H9 (cell line): ENCODE measurements around the gene KIF13A. TPM values are rescaled to one million over a fixed set of nuclear protein-coding genes. Genes with fewer than 3 reads are reported as not detected.
A peak's percentile ranks its signal among the peaks of the same experiment; 100 is the strongest.

Experiments
- DNase-seq: peaks from one replicate; pipeline ENCODE4 v3.0.0-alpha.2; 2017
- H2AFZ ChIP-seq: one replicate; pipeline ENCODE4 v1.6.1; 2013; ENCODE audit warnings: mild to moderate bottlenecking, low read length, control low read depth, moderate library complexity
- H2AK5ac ChIP-seq: 2 replicates; pipeline ENCODE4 v1.6.1; 2013; ENCODE audit warnings: low read length, control low read depth, mixed read lengths; ENCODE audit not compliant: insufficient read length
- H2BK120ac ChIP-seq: one replicate; pipeline ENCODE4 v1.6.1; 2013; ENCODE audit warnings: low read depth, mild to moderate bottlenecking, low read length, control low read depth, inconsistent platforms; ENCODE audit not compliant: poor library complexity, severe bottlenecking
- H2BK12ac ChIP-seq: 2 replicates; pipeline ENCODE4 v1.6.1; 2013; ENCODE audit warnings: low read length, control low read depth, mixed read lengths, low read depth; ENCODE audit not compliant: insufficient read length
- H2BK15ac ChIP-seq: 2 replicates; pipeline ENCODE4 v1.6.1; 2013; ENCODE audit warnings: low read depth, low read length, control low read depth
- H2BK20ac ChIP-seq: one replicate; pipeline ENCODE4 v1.6.1; 2013; ENCODE audit warnings: low read depth, mild to moderate bottlenecking, low read length, control low read depth, inconsistent platforms; ENCODE audit not compliant: poor library complexity, severe bottlenecking
- H2BK5ac ChIP-seq: 2 replicates; pipeline ENCODE4 v1.6.1; 2013; ENCODE audit warnings: low read length, control low read depth, mixed read lengths; ENCODE audit not compliant: insufficient read length
- H3K14ac ChIP-seq: 2 replicates; pipeline ENCODE4 v1.6.1; 2013; ENCODE audit warnings: low read length, control low read depth; ENCODE audit not compliant: insufficient read depth
- H3K18ac ChIP-seq: 2 replicates; pipeline ENCODE4 v1.6.1; 2013; ENCODE audit warnings: low read depth, mild to moderate bottlenecking, mixed read lengths, low read length, control low read depth; ENCODE audit not compliant: insufficient read length
- H3K23ac ChIP-seq: 2 replicates; pipeline ENCODE4 v1.6.1; 2013; ENCODE audit warnings: low read length, control low read depth, mixed read lengths, low read depth; ENCODE audit not compliant: insufficient read length
- H3K23me2 ChIP-seq: 2 replicates; pipeline ENCODE4 v1.6.1; 2013; ENCODE audit warnings: low read depth, mild to moderate bottlenecking, mixed read lengths, low read length, control low read depth; ENCODE audit not compliant: insufficient read length, poor library complexity, severe bottlenecking
- H3K27ac ChIP-seq: 2 replicates; pipeline ENCODE4 v1.5.1; 2013; ENCODE audit warnings: low read length, control low read depth, mixed read lengths, low read depth; ENCODE audit not compliant: insufficient read length
- H3K27me3 ChIP-seq: 2 replicates; pipeline ENCODE4 v1.6.1; 2013; ENCODE audit warnings: low read length, control low read depth, inconsistent platforms; ENCODE audit not compliant: insufficient read depth
- H3K4ac ChIP-seq: 2 replicates; pipeline ENCODE4 v1.6.1; 2013; ENCODE audit warnings: low read depth, mild to moderate bottlenecking, control low read depth, inconsistent platforms, low read length, moderate library complexity
- H3K4me1 ChIP-seq: 2 replicates; pipeline ENCODE4 v1.6.1; 2013; ENCODE audit warnings: low read length, control low read depth, inconsistent platforms; ENCODE audit not compliant: insufficient read depth
- H3K4me2 ChIP-seq: 2 replicates; pipeline ENCODE4 v1.6.1; 2013; ENCODE audit warnings: low read length, control low read depth, mixed read lengths; ENCODE audit not compliant: insufficient read length, insufficient read depth
- H3K56ac ChIP-seq: 2 replicates; pipeline ENCODE4 v1.6.1; 2013; ENCODE audit warnings: low read depth, mild to moderate bottlenecking, mixed read lengths, low read length, control low read depth; ENCODE audit not compliant: insufficient read length
- H3K79me1 ChIP-seq: 2 replicates; pipeline ENCODE4 v1.6.1; 2013; ENCODE audit warnings: low read depth, mild to moderate bottlenecking, moderate library complexity, low read length, control low read depth, inconsistent platforms; ENCODE audit not compliant: insufficient read depth, poor library complexity, severe bottlenecking
- H3K79me2 ChIP-seq: 2 replicates; pipeline ENCODE4 v1.6.1; 2013; ENCODE audit warnings: low read length, control low read depth, inconsistent platforms; ENCODE audit not compliant: insufficient read depth
- H3K9ac ChIP-seq: 2 replicates; pipeline ENCODE4 v1.6.1; 2013; ENCODE audit warnings: low read length, control low read depth, mixed read lengths; ENCODE audit not compliant: insufficient read length; ENCODE audit errors: extremely low read depth
- H3K9me3 ChIP-seq: one replicate; pipeline ENCODE4 v1.6.1; 2013; ENCODE audit warnings: low read depth, low read length, inconsistent platforms; ENCODE audit not compliant: control insufficient read depth
- H3T11ph ChIP-seq: one replicate; pipeline ENCODE4 v1.6.1; 2013; ENCODE audit warnings: mild to moderate bottlenecking, low read length, control low read depth, inconsistent platforms
- H4K20me1 ChIP-seq: one replicate; pipeline ENCODE4 v1.6.1; 2013; ENCODE audit not compliant: control insufficient read depth, insufficient read length, insufficient read depth
- H4K5ac ChIP-seq: 2 replicates; pipeline ENCODE4 v1.6.1; 2013; ENCODE audit warnings: low read depth, mild to moderate bottlenecking, mixed read lengths, low read length, control low read depth; ENCODE audit not compliant: insufficient read length
- H4K8ac ChIP-seq: replicated peaks from 2 replicates; pipeline ENCODE4 v1.6.1; 2013; ENCODE audit warnings: low read length, control low read depth, mixed read lengths, low read depth; ENCODE audit not compliant: insufficient read length
- H4K91ac ChIP-seq: 2 replicates; pipeline ENCODE4 v1.6.1; 2013; ENCODE audit warnings: low read depth, mild to moderate bottlenecking, moderate library complexity, mixed read lengths, low read length, control low read depth; ENCODE audit not compliant: insufficient read length
- H3K27ac Mint-ChIP-seq, 3 experiments: 2 replicates in 2 of 3; 3 replicates in 1 of 3; pipeline ENCODE4 v1.8.0; 2020 to 2021; ENCODE audit warnings: mixed read lengths in 3 of 3, mild to moderate bottlenecking in 1 of 3, moderate library complexity in 1 of 3
- H3K27me3 Mint-ChIP-seq: 2 replicates; pipeline ENCODE4 v1.8.0; 2021; ENCODE audit warnings: low read depth, mild to moderate bottlenecking, moderate library complexity, mixed read lengths
- H3K36me3 Mint-ChIP-seq, 3 experiments: 2 replicates in 2 of 3; 3 replicates in 1 of 3; pipeline ENCODE4 v1.8.0; 2020 to 2021; ENCODE audit warnings: low read depth in 3 of 3, mixed read lengths in 3 of 3; ENCODE audit not compliant: insufficient read depth in 1 of 3
- H3K4me1 Mint-ChIP-seq, 2 experiments: 2 replicates each; pipeline ENCODE4 v1.8.0; 2020; ENCODE audit warnings: mixed read lengths in 2 of 2
- H3K4me3 Mint-ChIP-seq, 2 experiments: 2 replicates in 1 of 2; 3 replicates in 1 of 2; pipeline ENCODE4 v1.8.0; 2020 to 2021; ENCODE audit warnings: mild to moderate bottlenecking in 2 of 2, mixed read lengths in 2 of 2, moderate library complexity in 1 of 2
- H3K9me3 Mint-ChIP-seq, 2 experiments: 2 replicates in 1 of 2; 3 replicates in 1 of 2; pipeline ENCODE4 v1.8.0; 2020; ENCODE audit warnings: mild to moderate bottlenecking in 2 of 2, mixed read lengths in 2 of 2, moderate library complexity in 1 of 2
- CTCF ChIP-seq: fragments of 200-600 bp; sonication (generic); conservative IDR thresholded peaks from 3 replicates; pipeline ENCODE4 v1.8.0; 2021; ENCODE audit warnings: antibody characterized with exemption, mild to moderate bottlenecking
- WGBS: extraction: QIAGEN DNeasy Blood & Tissue Kit; methylation state at CpG from one replicate; pipeline ENCODE4 v1.1.7; 2013; ENCODE audit warnings: missing lambda C conversion rate, low lambda C conversion rate, mixed read lengths; ENCODE audit not compliant: insufficient read length; ENCODE audit errors: extremely low coverage; 5-methylcytosine and 5-hydroxymethylcytosine counted together
- total RNA-seq: library from RNA; stranded (reverse); gene quantifications from 2 replicates; pipeline ENCODE4 v1.2.1, GENCODE V29; 2021

KIF13A gene
- total RNA-seq, 1 experiment from 2014 or later, result 38.2 TPM

GRCh38 chr6:17917837-17918763, 69.3 kb downstream of the KIF13A start:
- no peaks in the 10 kb centered on the region for H3K27me3 Mint-ChIP-seq
- peak overlapping the region in 2 of 3 experiments; percentile 12 to 67; a peak in 4 of 7 replicates for H3K27ac Mint-ChIP-seq
- peaks cover 0 to 4% (median 0%) of the 10 kb centered on the region in 3 experiments; a peak in 2 of 7 replicates for H3K36me3 Mint-ChIP-seq
- no peak overlapping the region for H3K4me2 ChIP-seq
- TF ChIP-seq CTCF, result no peak
- H2BK15ac ChIP-seq, result no peak overlapping the region
- no peak overlapping the region for H4K91ac ChIP-seq
- H3K79me1 ChIP-seq, result no peaks in the 10 kb centered on the region
- DNase-seq, result no peak
- H3K4me3 Mint-ChIP-seq, result no peak overlapping the region
- H3K27me3 ChIP-seq, result no peaks in the 10 kb centered on the region
- no peak overlapping the region for H2BK20ac ChIP-seq
- no peaks in the 10 kb centered on the region for H3K9me3 ChIP-seq
- H3K9ac ChIP-seq, result no peak overlapping the region
- no peak overlapping the region for H3K56ac ChIP-seq
- no peak overlapping the region for H3K4ac ChIP-seq
- no peak overlapping the region for H3K23ac ChIP-seq
- H3K79me2 ChIP-seq, result peaks cover 2% of the 10 kb centered on the region; the same call in 1 of the 2 replicates
- no peak overlapping the region for H2BK5ac ChIP-seq
- H3K27ac ChIP-seq, result no peak overlapping the region
- H2BK120ac ChIP-seq, result no peak overlapping the region
- no peak overlapping the region for H2BK12ac ChIP-seq
- H4K8ac ChIP-seq, result no peak overlapping the region
- H4K20me1 ChIP-seq, result no peaks in the 10 kb centered on the region
- no peaks in the 10 kb centered on the region for H3K23me2 ChIP-seq
- H3K4me1 ChIP-seq, result peaks cover 11% of the 10 kb centered on the region; the same call in 1 of the 2 replicates
- H4K5ac ChIP-seq, result no peak overlapping the region
- no peak overlapping the region for H2AFZ ChIP-seq
- H3K18ac ChIP-seq, result no peak overlapping the region
- no peaks in the 10 kb centered on the region for H3K9me3 Mint-ChIP-seq
- H2AK5ac ChIP-seq, result no peak overlapping the region
- no peak overlapping the region for H3T11ph ChIP-seq
- H3K4me1 Mint-ChIP-seq, result peaks cover 35 to 39% of the 10 kb centered on the region in 2 experiments
- H3K14ac ChIP-seq, result no peak overlapping the region
- WGBS, result no CpG with 5 or more reads among the region's 9 CpGs
